GM12878 (cell line): ENCODE data around the gene TBXA2R. TPM values are rescaled to one million over a fixed set of nuclear protein-coding genes. Genes with fewer than 3 reads are reported as not detected.

Experiments
- ATAC-seq: fragments of 200-7000 bp; cut with Tn5 transposase; 3 replicates; pipeline ENCODE4 v1.9.1; 2020; ENCODE audit warnings: mild to moderate bottlenecking, moderate library complexity
- BruUV-seq: library from RNA; stranded (reverse); fragments of 400-500 nt; replicated peaks from 2 replicates; lab custom pipeline; 2021; lab: Mats Ljungman, UMichigan
- CTCF ChIA-PET: fragments of 300-600 bp; sonication (Branson Sonifier 250); formaldehyde crosslinking; extraction: SDS; loops from one replicate; lab custom pipeline; 2021; ENCODE audit warnings: inconsistent platforms; lab: Yijun Ruan, JAX
- POLR2A ChIA-PET: fragments of 350-600 bp; formaldehyde crosslinking; extraction: SDS; loops from one replicate; lab custom pipeline; 2021; ENCODE audit warnings: inconsistent platforms; lab: Charles Lee
- RAD21 ChIA-PET: fragments of 300-600 bp; sonication (Branson Sonifier 250); formaldehyde crosslinking; loops from one replicate; lab custom pipeline; 2023; ENCODE audit warnings: antibody characterized with exemption; ENCODE audit not compliant: unreplicated experiment; lab: Charles Lee
- SMC1A ChIA-PET: fragments of 300-600 bp; sonication (Branson Sonifier 250); formaldehyde crosslinking; loops from one replicate; lab custom pipeline; 2023; ENCODE audit not compliant: unreplicated experiment, uncharacterized antibody; lab: Charles Lee
- DNase-seq: peaks from one replicate; pipeline ENCODE4 v3.0.0-alpha.2; 2011; ENCODE audit warnings: low read depth, low spot score
- FAIRE-seq: peaks from 3 replicates; lab custom pipeline; 2011; peaks lifted over from hg19 to GRCh38; lab: Jason Lieb, UNC
- H2AFZ ChIP-seq: 2 replicates; pipeline ENCODE4 v1.6.0; 2011; ENCODE audit warnings: low read depth, low read length, control low read depth; ENCODE audit not compliant: control insufficient read depth
- H3K27ac ChIP-seq: 2 replicates; pipeline ENCODE4 v1.5.1; 2011; ENCODE audit warnings: control low read depth; ENCODE audit not compliant: control insufficient read depth, insufficient read depth
- H3K27me3 ChIP-seq, 2 experiments: replicated peaks in 1 of 2; 2 replicates each; pipeline versions ENCODE4 v1.6.0 to v1.6.1; 2011; ENCODE audit warnings: low read length in 1 of 2; ENCODE audit not compliant: control insufficient read depth in 2 of 2, insufficient read depth in 2 of 2
- H3K36me3 ChIP-seq, 2 experiments: 2 replicates each; pipeline ENCODE4 v1.5.1; 2011; ENCODE audit warnings: low read length in 1 of 2; ENCODE audit not compliant: control insufficient read depth in 2 of 2, insufficient read depth in 2 of 2
- H3K4me1 ChIP-seq: 2 replicates; pipeline ENCODE4 v1.6.1; 2011; ENCODE audit warnings: mild to moderate bottlenecking, low read length, moderate library complexity, mixed read lengths; ENCODE audit not compliant: control insufficient read depth, insufficient read depth
- H3K4me2 ChIP-seq: 2 replicates; pipeline ENCODE4 v1.6.0; 2011; ENCODE audit warnings: control low read depth; ENCODE audit not compliant: control insufficient read depth, insufficient read depth
- H3K4me3 ChIP-seq: fragments of 200-600 bp; sonication (generic); 2 replicates; pipeline ENCODE4 v1.5.1; 2016
- H3K79me2 ChIP-seq: 2 replicates; pipeline ENCODE4 v1.6.0; 2011; ENCODE audit warnings: low read length; ENCODE audit not compliant: control insufficient read depth, insufficient read depth
- H3K9ac ChIP-seq: 2 replicates; pipeline ENCODE4 v1.8.0; 2011; ENCODE audit warnings: low read length, control low read depth, mixed read lengths; ENCODE audit not compliant: control insufficient read depth, insufficient read depth
- H3K9me3 ChIP-seq: replicated peaks from 3 replicates; pipeline ENCODE4 v1.5.1; 2011; ENCODE audit warnings: mild to moderate bottlenecking, low read length; ENCODE audit not compliant: control insufficient read depth, insufficient read depth
- H4K20me1 ChIP-seq: 2 replicates; pipeline ENCODE4 v1.6.0; 2011; ENCODE audit not compliant: control insufficient read depth, insufficient read depth
- EGR1 ChIP-seq, 2 experiments: IDR thresholded peaks; 1 replicate in 1 of 2; 2 replicates in 1 of 2; pipeline ENCODE4 v1.6.1; 2011 to 2012; ENCODE audit warnings: low read depth in 2 of 2, low read length in 2 of 2, borderline replicate concordance in 1 of 2, mild to moderate bottlenecking in 1 of 2, moderate library complexity in 1 of 2
- MTA2 ChIP-seq: fragments of 450-650 bp; IDR thresholded peaks from 2 replicates; pipeline ENCODE4 v1.6.1; 2016; ENCODE audit warnings: low read depth, mild to moderate bottlenecking, moderate library complexity
- POLR2A ChIP-seq: IDR thresholded peaks from 2 replicates; pipeline ENCODE4 v1.6.1; 2011; ENCODE audit warnings: low read depth, mild to moderate bottlenecking, low read length
- RFX5 ChIP-seq: IDR thresholded peaks from 2 replicates; pipeline ENCODE4 v1.6.1; 2011; ENCODE audit warnings: low read depth, low read length, improper control_type of control experiment
- SREBF2 ChIP-seq: IDR thresholded peaks from 2 replicates; pipeline ENCODE4 v1.6.1; 2012; ENCODE audit warnings: mild to moderate bottlenecking, low read length
- TAF1 ChIP-seq: IDR thresholded peaks from 2 replicates; pipeline ENCODE4 v1.6.1; 2011; ENCODE audit warnings: mild to moderate bottlenecking, low read depth, low read length, borderline replicate concordance
- WGBS: methylation state at CpG from one replicate; pipeline ENCODE4 v1.1.6; 2016; ENCODE audit warnings: low lambda C conversion rate; ENCODE audit not compliant: insufficient replicate concordance, insufficient coverage; ENCODE audit errors: missing lambda C conversion rate; 5-methylcytosine and 5-hydroxymethylcytosine counted together
- in situ Hi-C: fragments of 300-500 bp; cut with MboI; formaldehyde crosslinking; loops from 9 replicates; pipeline ENCODE4 v1.14.3; 2018; ENCODE audit warnings: mixed read lengths
- intact Hi-C: fragments of 100-400 bp; cut with micrococcal nuclease; formaldehyde crosslinking; loops from one replicate; pipeline ENCODE4 v1.14.2; 2022; ENCODE audit not compliant: unreplicated experiment
- polyA plus RNA-seq, 11 experiments: library from polyadenylated mRNA; depleted of rRNA in 4 of 11; unstranded in 6 of 11; stranded (reverse) in 5 of 11; fragments of >200 nt; fragmentation: Nextera tagmentation in 4 of 11; fragmentation: Illumina TruSeq in 1 of 11; extraction: Ambion mirVana in 4 of 11; extraction: Trizol in 1 of 11; gene quantifications; 1 replicate in 1 of 11; 2 replicates in 10 of 11; pipeline versions ENCODE4 v1.2.1 to v1.2.3, GENCODE V29; 2011 to 2016; ENCODE audit warnings: inconsistent platforms in 2 of 11, missing spikeins in 2 of 11, low read depth in 1 of 11
- total RNA-seq, 4 experiments: library from RNA; depleted of rRNA in 3 of 4; stranded (reverse); fragments of >200 nt in 3 of 4; fragmentation: Illumina TruSeq in 1 of 4; extraction: Trizol in 1 of 4; gene quantifications; 2 replicates each; pipeline versions ENCODE4 v1.2.1 to v1.2.3, GENCODE V29; 2013 to 2021
- TF ChIP-seq, protein P1 (sequence below): fragments of 450-650 bp; IDR thresholded peaks from 2 replicates; pipeline ENCODE4 v1.6.1; 2016; ENCODE audit warnings: mild to moderate bottlenecking
- TF ChIP-seq, protein P2 (sequence below): IDR thresholded peaks from 2 replicates; pipeline ENCODE4 v1.6.1; 2012; ENCODE audit warnings: low read depth, low read length, improper control_type of control experiment
- TF ChIP-seq, protein P3 (sequence below): fragments of 450-650 bp; IDR thresholded peaks from 2 replicates; pipeline ENCODE4 v1.6.1; 2017; ENCODE audit warnings: low read depth, mild to moderate bottlenecking, moderate library complexity
- TF ChIP-seq, protein P4 (sequence below): fragments of 450-650 bp; IDR thresholded peaks from 2 replicates; pipeline ENCODE4 v1.6.1; 2014; ENCODE audit warnings: mild to moderate bottlenecking

Gene TBXA2R
- total and polyA plus RNA-seq, 10 of the 15 experiments (the other 5 are each of a cell fraction or from before 2014, with no cell fraction given): 0.03 TPM; not detected in 8

DNA sequence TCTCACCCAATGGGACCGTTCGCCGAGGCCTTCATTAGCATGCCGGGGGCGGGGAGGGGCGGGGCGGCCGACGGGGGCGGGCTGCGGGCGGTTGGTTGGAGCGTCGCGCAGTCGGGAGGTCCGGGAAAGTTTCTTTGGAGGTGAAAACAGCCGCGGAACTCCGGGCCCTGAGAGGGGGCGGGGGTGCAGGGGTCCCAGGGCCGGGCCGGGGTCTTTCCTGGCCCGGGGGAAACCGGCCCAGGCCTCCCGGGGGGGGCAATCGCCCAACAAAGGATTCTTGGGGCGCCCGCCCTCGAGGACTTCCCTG lies 33.9 kb downstream of the TBXA2R start, which contains the start of gene HMG20B:
TSS of gene HMG20B (plus strand) at position 90 of the 307 bp plus-strand sequence. CDS start 366 bp downstream, outside the sequence.
- FAIRE-seq (no peak), DNase-seq (no peak), ATAC-seq (no peak; the same call in 2 of the 3 replicates)
- peak within 1 kb of the TSS; percentile 98 for H3K4me2 ChIP-seq
- TF ChIP-seq, protein P1, sequence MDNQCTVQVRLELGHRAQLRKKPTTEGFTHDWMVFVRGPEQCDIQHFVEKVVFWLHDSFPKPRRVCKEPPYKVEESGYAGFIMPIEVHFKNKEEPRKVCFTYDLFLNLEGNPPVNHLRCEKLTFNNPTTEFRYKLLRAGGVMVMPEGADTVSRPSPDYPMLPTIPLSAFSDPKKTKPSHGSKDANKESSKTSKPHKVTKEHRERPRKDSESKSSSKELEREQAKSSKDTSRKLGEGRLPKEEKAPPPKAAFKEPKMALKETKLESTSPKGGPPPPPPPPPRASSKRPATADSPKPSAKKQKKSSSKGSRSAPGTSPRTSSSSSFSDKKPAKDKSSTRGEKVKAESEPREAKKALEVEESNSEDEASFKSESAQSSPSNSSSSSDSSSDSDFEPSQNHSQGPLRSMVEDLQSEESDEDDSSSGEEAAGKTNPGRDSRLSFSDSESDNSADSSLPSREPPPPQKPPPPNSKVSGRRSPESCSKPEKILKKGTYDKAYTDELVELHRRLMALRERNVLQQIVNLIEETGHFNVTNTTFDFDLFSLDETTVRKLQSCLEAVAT: no peak
- TF ChIP-seq POLR2A: peak; percentile 31
- TF ChIP-seq, protein P2, sequence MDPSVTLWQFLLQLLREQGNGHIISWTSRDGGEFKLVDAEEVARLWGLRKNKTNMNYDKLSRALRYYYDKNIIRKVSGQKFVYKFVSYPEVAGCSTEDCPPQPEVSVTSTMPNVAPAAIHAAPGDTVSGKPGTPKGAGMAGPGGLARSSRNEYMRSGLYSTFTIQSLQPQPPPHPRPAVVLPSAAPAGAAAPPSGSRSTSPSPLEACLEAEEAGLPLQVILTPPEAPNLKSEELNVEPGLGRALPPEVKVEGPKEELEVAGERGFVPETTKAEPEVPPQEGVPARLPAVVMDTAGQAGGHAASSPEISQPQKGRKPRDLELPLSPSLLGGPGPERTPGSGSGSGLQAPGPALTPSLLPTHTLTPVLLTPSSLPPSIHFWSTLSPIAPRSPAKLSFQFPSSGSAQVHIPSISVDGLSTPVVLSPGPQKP: no peak
- TF ChIP-seq MTA2: no peak
- TF ChIP-seq SREBF2: no peak
- TF ChIP-seq RFX5: no peak
- TF ChIP-seq, protein P3, sequence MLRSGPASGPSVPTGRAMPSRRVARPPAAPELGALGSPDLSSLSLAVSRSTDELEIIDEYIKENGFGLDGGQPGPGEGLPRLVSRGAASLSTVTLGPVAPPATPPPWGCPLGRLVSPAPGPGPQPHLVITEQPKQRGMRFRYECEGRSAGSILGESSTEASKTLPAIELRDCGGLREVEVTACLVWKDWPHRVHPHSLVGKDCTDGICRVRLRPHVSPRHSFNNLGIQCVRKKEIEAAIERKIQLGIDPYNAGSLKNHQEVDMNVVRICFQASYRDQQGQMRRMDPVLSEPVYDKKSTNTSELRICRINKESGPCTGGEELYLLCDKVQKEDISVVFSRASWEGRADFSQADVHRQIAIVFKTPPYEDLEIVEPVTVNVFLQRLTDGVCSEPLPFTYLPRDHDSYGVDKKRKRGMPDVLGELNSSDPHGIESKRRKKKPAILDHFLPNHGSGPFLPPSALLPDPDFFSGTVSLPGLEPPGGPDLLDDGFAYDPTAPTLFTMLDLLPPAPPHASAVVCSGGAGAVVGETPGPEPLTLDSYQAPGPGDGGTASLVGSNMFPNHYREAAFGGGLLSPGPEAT: 0 out of 2 replicates have a peak, but pooled peaks have one; percentile 8
- TF ChIP-seq TAF1: no peak
- peak in 1 of 2 experiments; percentile 43; a peak in 2 of 3 replicates for TF ChIP-seq EGR1 (IDR thresholded peaks at IDR 0.05; ENCODE audit: borderline replicate concordance in 1 of 2, low read depth in 2 of 2, low read length in 2 of 2)
- TF ChIP-seq, protein P4, sequence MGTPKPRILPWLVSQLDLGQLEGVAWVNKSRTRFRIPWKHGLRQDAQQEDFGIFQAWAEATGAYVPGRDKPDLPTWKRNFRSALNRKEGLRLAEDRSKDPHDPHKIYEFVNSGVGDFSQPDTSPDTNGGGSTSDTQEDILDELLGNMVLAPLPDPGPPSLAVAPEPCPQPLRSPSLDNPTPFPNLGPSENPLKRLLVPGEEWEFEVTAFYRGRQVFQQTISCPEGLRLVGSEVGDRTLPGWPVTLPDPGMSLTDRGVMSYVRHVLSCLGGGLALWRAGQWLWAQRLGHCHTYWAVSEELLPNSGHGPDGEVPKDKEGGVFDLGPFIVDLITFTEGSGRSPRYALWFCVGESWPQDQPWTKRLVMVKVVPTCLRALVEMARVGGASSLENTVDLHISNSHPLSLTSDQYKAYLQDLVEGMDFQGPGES: no peak
- H3K4me1 ChIP-seq: peaks cover 3% of the 10 kb centered on the region
- peak within 1 kb of the TSS; percentile 80 for H3K9ac ChIP-seq
- peak within 1 kb of the TSS; percentile 76 for H2AFZ ChIP-seq
- ChIA-PET SMC1A (no interaction called here), CTCF (no interaction called here), RAD21 (no interaction called here), POLR2A (interaction anchor here (1.1 to 1.5 kb wide), 2 partner anchors 15 to 17 kb away, joined by 3 to 6 read pairs; partner anchors contain the start of gene MFSD12)
- in situ Hi-C loops: no loop called here
- H3K79me2 ChIP-seq: peaks cover 3% of the 10 kb centered on the region
- no peaks in the 10 kb centered on the region for H3K9me3 ChIP-seq
- peak within 1 kb of the TSS; percentile 99 for H3K4me3 ChIP-seq
- H3K27ac ChIP-seq: peak within 1 kb of the TSS; percentile 69
- H4K20me1 ChIP-seq: no peaks in the 10 kb centered on the region
- WGBS: 0% methylated on average over 15 of the region's 30 CpGs
- H3K27me3 ChIP-seq: no peaks in the 10 kb centered on the region
- BruUV-seq: no TSS peak
- intact Hi-C loops: loop anchor here (5.0 kb wide), 1 partner anchor 34 kb away; the partner anchor contains the start of gene TBXA2R
- H3K36me3 ChIP-seq: no peaks in the 10 kb centered on the region; a peak in 2 of 4 replicates
